HepG2 (cell line): ENCODE data around the gene TAF1D. TPM values are rescaled to one million over a fixed set of nuclear protein-coding genes. Genes with fewer than 3 reads are reported as not detected.

Source experiments
- CAMTA2 ChIP-seq: sonication (generic); formaldehyde crosslinking; IDR thresholded peaks from 2 replicates; pipeline ENCODE4 v1.4.0; 2020; ENCODE audit warnings: mild to moderate bottlenecking, missing genetic modification reagents, borderline replicate concordance
- DR1 ChIP-seq: sonication (generic); formaldehyde crosslinking; IDR thresholded peaks from 2 replicates; pipeline ENCODE4 v1.8.0; 2021; ENCODE audit warnings: mild to moderate bottlenecking, missing genetic modification reagents, inconsistent platforms
- KAT2B ChIP-seq: fragments of 150-350 bp; IDR thresholded peaks from 2 replicates; pipeline ENCODE4 v1.6.1; 2014; ENCODE audit warnings: low read depth, low read length, borderline replicate concordance
- MYC ChIP-seq: sonication (generic); formaldehyde crosslinking; IDR thresholded peaks from 2 replicates; pipeline ENCODE4 v1.9.0; 2021; ENCODE audit warnings: missing genetic modification reagents, borderline replicate concordance
- RAD51 ChIP-seq: fragments of 450-650 bp; IDR thresholded peaks from 2 replicates; pipeline ENCODE4 v1.6.1; 2016; ENCODE audit warnings: borderline replicate concordance
- RCOR2 ChIP-seq: IDR thresholded peaks from 2 replicates; pipeline ENCODE4 v1.6.1; 2016; ENCODE audit warnings: missing biosample characterization, missing genetic modification reagents
- ZNF34 ChIP-seq: sonication (generic); formaldehyde crosslinking; IDR thresholded peaks from 2 replicates; pipeline ENCODE4 v1.4.0; 2020; ENCODE audit warnings: mild to moderate bottlenecking, missing genetic modification reagents, borderline replicate concordance
- ZNF577 ChIP-seq: sonication (generic); formaldehyde crosslinking; IDR thresholded peaks from 2 replicates; pipeline ENCODE4 v1.4.0; 2020; ENCODE audit warnings: mild to moderate bottlenecking, low read depth, missing genetic modification reagents, borderline replicate concordance
- ZNF720 ChIP-seq: sonication (generic); formaldehyde crosslinking; IDR thresholded peaks from 2 replicates; pipeline ENCODE4 v1.4.0; 2020; ENCODE audit warnings: missing genetic modification reagents
- ZNF781 ChIP-seq: sonication (generic); formaldehyde crosslinking; IDR thresholded peaks from 2 replicates; pipeline ENCODE4 v1.5.1; 2020; ENCODE audit warnings: borderline replicate concordance, mild to moderate bottlenecking, missing genetic modification reagents; ENCODE audit errors: not compliant biosample characterization
- ZNF788 ChIP-seq: sonication (generic); formaldehyde crosslinking; IDR thresholded peaks from 2 replicates; pipeline ENCODE4 v1.5.0; 2020; ENCODE audit warnings: mild to moderate bottlenecking, missing genetic modification reagents, borderline replicate concordance
- ZNF792 ChIP-seq: IDR thresholded peaks from 2 replicates; pipeline ENCODE4 v1.6.1; 2016
- ZSCAN20 ChIP-seq: sonication (generic); formaldehyde crosslinking; IDR thresholded peaks from 2 replicates; pipeline ENCODE4 v1.4.0; 2020; ENCODE audit warnings: missing genetic modification reagents, mild to moderate bottlenecking, borderline replicate concordance
- polyA plus RNA-seq, 8 experiments: library from polyadenylated mRNA; depleted of rRNA in 3 of 8; stranded (reverse) in 7 of 8; unstranded in 1 of 8; fragments of >200 nt; fragmentation: Illumina TruSeq in 4 of 8; extraction: Trizol in 4 of 8; gene quantifications; 2 replicates each; pipeline versions ENCODE4 v1.2.1 to v1.2.3, GENCODE V29; 2011 to 2016; ENCODE audit warnings: low read depth in 4 of 8, missing spikeins in 1 of 8, mixed read lengths in 1 of 8; ENCODE audit not compliant: insufficient read depth in 1 of 8
- total RNA-seq, 5 experiments: library from RNA; depleted of rRNA; stranded (reverse); fragments of >200 nt; fragmentation: Illumina TruSeq; extraction: Trizol; gene quantifications; 2 replicates each; pipeline ENCODE4 v1.2.3, GENCODE V29; 2016; ENCODE audit warnings: low read depth in 1 of 5
- TF ChIP-seq, protein P1 (sequence below): sonication (generic); formaldehyde crosslinking; IDR thresholded peaks from one replicate; pipeline ENCODE4 v1.5.1; 2020; ENCODE audit warnings: mild to moderate bottlenecking, missing genetic modification reagents; ENCODE audit errors: not compliant biosample characterization
- TF ChIP-seq, protein P2 (sequence below): sonication (generic); formaldehyde crosslinking; conservative IDR thresholded peaks from 2 replicates; pipeline ENCODE4 v1.8.1; 2023; ENCODE audit warnings: missing genetic modification reagents
- TF ChIP-seq, protein P3 (sequence below): fragments of 450-650 bp; IDR thresholded peaks from 2 replicates; pipeline ENCODE4 v1.6.1; 2017

The TAF1D gene
- total and polyA plus RNA-seq, 2 of the 13 experiments (the other 11 are each of a cell fraction or from before 2014, with no cell fraction given), result 132 to 207 TPM

DNA sequence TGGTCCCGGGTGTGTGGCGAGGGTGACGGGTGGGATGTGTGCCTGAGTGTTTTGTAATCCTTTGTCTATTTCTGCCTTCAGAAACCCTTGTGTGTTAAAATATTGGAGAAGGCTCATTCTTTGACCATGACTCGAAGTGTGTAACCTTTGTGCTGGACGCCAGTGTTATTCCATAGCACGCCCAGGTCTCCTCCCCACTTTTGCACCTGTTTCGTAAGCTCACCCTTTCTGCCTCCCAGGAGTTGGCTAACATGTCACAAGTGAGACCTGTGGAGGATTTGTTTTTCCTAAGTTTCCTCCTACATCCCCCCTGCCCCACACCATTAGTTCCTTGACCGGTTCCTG, 559 bp upstream of the TAF1D start (continued):
- TF ChIP-seq, protein P1, sequence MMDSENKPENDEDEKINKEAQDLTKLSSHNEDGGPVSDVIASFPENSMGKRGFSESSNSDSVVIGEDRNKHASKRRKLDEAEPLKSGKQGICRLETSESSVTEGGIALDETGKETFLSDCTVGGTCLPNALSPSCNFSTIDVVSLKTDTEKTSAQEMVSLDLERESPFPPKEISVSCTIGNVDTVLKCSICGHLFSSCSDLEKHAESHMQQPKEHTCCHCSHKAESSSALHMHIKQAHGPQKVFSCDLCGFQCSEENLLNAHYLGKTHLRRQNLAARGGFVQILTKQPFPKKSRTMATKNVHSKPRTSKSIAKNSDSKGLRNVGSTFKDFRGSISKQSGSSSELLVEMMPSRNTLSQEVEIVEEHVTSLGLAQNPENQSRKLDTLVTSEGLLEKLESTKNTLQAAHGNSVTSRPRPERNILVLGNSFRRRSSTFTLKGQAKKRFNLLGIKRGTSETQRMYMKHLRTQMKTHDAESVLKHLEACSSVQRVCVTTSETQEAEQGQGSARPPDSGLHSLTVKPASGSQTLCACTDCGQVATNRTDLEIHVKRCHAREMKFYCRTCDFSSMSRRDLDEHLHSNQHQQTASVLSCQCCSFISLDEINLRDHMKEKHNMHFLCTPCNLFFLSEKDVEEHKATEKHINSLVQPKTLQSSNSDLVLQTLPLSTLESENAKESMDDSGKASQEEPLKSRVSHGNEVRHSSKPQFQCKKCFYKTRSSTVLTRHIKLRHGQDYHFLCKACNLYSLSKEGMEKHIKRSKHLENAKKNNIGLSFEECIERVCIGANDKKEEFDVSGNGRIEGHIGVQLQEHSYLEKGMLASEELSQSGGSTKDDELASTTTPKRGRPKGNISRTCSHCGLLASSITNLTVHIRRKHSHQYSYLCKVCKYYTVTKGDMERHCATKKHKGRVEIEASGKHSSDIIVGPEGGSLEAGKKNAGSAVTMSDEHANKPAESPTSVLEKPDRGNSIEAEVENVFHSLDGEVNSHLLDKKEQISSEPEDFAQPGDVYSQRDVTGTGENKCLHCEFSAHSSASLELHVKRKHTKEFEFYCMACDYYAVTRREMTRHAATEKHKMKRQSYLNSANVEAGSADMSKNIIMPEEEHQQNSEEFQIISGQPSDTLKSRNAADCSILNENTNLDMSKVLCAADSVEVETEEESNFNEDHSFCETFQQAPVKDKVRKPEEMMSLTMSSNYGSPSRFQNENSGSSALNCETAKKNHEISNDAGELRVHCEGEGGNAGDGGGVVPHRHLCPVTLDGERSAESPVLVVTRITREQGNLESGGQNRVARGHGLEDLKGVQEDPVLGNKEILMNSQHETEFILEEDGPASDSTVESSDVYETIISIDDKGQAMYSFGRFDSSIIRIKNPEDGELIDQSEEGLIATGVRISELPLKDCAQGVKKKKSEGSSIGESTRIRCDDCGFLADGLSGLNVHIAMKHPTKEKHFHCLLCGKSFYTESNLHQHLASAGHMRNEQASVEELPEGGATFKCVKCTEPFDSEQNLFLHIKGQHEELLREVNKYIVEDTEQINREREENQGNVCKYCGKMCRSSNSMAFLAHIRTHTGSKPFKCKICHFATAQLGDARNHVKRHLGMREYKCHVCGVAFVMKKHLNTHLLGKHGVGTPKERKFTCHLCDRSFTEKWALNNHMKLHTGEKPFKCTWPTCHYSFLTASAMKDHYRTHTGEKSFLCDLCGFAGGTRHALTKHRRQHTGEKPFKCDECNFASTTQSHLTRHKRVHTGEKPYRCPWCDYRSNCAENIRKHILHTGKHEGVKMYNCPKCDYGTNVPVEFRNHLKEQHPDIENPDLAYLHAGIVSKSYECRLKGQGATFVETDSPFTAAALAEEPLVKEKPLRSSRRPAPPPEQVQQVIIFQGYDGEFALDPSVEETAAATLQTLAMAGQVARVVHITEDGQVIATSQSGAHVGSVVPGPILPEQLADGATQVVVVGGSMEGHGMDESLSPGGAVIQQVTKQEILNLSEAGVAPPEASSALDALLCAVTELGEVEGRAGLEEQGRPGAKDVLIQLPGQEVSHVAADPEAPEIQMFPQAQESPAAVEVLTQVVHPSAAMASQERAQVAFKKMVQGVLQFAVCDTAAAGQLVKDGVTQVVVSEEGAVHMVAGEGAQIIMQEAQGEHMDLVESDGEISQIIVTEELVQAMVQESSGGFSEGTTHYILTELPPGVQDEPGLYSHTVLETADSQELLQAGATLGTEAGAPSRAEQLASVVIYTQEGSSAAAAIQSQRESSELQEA (CRISPR knock-in tag), result no peak
- TF ChIP-seq ZNF720 (CRISPR knock-in tag) (no peak), ZNF781 (no peak), MYC (CRISPR knock-in tag) (no peak), CAMTA2 (CRISPR knock-in tag) (no peak), ZNF792 (CRISPR knock-in tag) (0 out of 2 replicates have a peak, but pooled peaks have one; percentile 26), DR1 (CRISPR knock-in tag) (no peak), RCOR2 (no peak), RAD51 (no peak), ZNF788 (CRISPR knock-in tag) (no peak; the same call in 1 of the 2 replicates), KAT2B (no peak), ZNF577 (CRISPR knock-in tag) (no peak), ZNF34 (CRISPR knock-in tag) (no peak), ZSCAN20 (CRISPR knock-in tag) (no peak)
- TF ChIP-seq, protein P2, sequence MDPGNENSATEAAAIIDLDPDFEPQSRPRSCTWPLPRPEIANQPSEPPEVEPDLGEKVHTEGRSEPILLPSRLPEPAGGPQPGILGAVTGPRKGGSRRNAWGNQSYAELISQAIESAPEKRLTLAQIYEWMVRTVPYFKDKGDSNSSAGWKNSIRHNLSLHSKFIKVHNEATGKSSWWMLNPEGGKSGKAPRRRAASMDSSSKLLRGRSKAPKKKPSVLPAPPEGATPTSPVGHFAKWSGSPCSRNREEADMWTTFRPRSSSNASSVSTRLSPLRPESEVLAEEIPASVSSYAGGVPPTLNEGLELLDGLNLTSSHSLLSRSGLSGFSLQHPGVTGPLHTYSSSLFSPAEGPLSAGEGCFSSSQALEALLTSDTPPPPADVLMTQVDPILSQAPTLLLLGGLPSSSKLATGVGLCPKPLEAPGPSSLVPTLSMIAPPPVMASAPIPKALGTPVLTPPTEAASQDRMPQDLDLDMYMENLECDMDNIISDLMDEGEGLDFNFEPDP, result no peak
- TF ChIP-seq, protein P3, sequence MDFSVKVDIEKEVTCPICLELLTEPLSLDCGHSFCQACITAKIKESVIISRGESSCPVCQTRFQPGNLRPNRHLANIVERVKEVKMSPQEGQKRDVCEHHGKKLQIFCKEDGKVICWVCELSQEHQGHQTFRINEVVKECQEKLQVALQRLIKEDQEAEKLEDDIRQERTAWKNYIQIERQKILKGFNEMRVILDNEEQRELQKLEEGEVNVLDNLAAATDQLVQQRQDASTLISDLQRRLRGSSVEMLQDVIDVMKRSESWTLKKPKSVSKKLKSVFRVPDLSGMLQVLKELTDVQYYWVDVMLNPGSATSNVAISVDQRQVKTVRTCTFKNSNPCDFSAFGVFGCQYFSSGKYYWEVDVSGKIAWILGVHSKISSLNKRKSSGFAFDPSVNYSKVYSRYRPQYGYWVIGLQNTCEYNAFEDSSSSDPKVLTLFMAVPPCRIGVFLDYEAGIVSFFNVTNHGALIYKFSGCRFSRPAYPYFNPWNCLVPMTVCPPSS, result no peak
